ENCODE data around the gene FAM8A1.

The FAM8A1 gene

GRCh38 chr6:17600527-17601385 lies 654 bp downstream of the FAM8A1 start:
- no peak for DNase-seq (ENCODE audit: low read depth, low spot score)

DNA sequence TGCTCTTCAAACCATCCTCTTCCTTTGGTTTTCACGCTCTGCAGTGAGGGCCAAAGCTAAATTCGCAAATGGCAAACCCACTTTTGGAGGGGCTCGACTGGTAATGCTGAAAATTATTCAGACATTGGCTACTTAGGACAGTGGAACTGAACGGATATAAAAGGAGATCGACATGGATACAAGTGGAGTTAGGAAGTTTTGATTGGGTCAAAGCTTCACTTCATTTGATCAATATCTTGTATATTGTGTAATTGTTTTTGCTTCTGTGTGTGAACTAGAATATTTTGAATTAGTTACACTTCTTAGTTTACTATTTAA lies 1.2 kb downstream of the FAM8A1 start:
- no peak for DNase-seq (ENCODE audit: low read depth, low spot score)

- DNase-seq (ENCODE audit: low read depth, low spot score): no peak
Measured at GRCh38 chr6:17602888-17603287, 2.8 kb downstream of the FAM8A1 start.

DNA sequence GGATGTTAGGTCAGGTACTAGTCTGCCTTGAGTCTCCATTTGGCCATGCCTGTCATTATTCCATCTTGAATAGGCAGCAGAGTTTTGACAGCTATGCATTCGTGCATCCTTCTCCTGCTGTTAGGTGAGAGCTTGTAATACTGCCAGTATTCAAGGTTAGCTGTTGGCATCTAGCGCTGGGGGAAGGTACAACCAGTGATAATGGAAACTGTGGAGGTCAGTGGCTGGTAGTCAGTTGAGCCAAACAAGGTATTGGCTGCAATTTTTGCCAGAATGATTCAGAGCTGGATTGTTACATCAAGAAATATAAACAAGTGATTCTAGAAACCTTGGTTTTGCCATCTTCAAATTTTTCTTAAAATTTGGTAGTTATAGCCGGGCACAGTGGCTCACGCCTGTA lies 6.5 kb downstream of the FAM8A1 start:
- no peak for DNase-seq (ENCODE audit: low read depth, low spot score)

- no peak for DNase-seq (ENCODE audit: low read depth, low spot score)
Measured at GRCh38 chr6:17610835-17611234, 10.7 kb downstream of the FAM8A1 start.

DNA sequence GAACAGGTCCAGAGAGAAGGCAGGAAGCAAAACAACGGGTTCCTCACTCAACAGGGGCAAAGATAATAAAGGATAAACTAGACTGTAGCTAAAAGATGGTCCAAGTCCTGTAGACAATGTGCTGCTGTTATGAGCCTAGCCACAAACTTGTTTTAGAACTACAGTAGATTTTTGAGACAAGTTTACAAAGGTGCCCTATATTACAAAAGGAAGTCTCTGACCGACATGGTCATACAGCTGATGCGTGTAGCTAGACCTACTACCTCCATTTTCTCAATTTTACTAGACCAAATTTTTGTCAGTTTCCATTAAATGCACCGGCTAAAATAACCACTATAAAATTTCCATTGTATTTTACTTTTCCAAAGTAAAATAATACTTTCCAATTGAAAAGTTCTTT lies 11.9 kb downstream of the FAM8A1 start:
- DNase-seq (ENCODE audit: low read depth, low spot score): no peak

DNA sequence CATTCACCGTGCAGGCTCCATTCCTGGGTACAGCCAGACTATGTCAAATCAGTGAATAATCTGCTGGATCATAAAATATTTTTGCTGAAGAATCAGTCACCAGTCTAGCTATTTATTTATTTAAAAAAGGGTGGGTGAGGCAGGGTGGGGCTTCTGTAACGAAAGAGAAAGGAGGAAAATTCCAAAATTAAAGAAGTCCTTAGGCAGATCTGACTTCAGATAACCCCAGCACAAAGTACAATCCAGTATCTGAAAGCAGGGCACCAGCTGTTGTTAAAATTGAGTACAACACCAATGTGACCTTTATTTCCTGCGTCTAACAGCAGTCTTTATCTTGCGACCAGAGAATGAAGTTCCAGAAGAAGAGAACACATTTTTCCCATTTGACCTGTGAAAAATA lies 15.7 kb downstream of the FAM8A1 start:
- DNase-seq (ENCODE audit: low read depth, low spot score): no peak

DNA sequence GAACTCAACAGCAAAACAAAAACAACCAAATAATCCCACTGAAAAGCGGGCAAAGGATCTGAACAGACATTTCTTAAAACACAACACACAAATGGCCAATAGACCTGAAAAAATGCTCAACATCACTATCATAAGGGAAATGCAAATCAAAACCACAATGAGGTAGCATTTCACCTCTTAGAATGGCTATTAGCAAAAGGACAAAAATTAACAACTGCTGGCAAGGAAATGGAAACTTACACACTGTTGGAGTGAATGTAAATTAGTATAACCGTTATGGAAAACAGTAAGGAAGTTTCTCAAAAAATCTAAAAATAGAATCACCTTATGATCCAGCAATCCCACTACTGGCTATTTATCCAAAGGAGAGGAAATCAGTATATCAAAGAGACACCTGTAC lies 20.9 kb downstream of the FAM8A1 start:
- DNase-seq (ENCODE audit: low read depth, low spot score): no peak

- no peak for DNase-seq (ENCODE audit: low read depth, low spot score)
Measured at GRCh38 chr6:17622144-17622543, 22.0 kb downstream of the FAM8A1 start.

DNA sequence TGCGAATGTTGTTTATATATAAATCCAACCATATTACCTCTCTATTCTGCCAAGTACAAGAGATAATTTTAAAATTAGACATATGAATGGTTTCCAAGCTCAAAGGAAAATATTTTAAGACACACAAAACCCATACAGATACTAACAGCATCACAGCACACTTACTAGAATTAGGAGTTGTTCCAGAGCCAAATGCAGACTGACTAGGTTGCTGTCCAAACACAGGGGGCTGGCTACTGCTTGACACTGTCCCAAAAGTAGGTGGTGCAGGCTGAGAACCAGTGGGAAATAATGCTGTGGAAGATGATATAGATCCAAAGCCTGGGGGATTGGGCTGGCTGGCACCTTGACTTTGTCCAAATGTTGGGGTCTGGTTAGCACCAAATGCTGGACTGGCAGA lies 24.3 kb downstream of the FAM8A1 start:
- DNase-seq (ENCODE audit: low read depth, low spot score): no peak

- DNase-seq (ENCODE audit: low read depth, low spot score): no peak
Measured at GRCh38 chr6:17628873-17629272, 28.8 kb downstream of the FAM8A1 start.

GRCh38 chr6:17629824-17630510 lies 29.9 kb downstream of the FAM8A1 start:
- no peak for DNase-seq (ENCODE audit: low read depth, low spot score)

GRCh38 chr6:17630511-17631073 lies 30.5 kb downstream of the FAM8A1 start:
- DNase-seq (ENCODE audit: low read depth, low spot score): peak; percentile 10

GRCh38 chr6:17632934-17633333 lies 32.8 kb downstream of the FAM8A1 start:
- DNase-seq (ENCODE audit: low read depth, low spot score): no peak

DNA sequence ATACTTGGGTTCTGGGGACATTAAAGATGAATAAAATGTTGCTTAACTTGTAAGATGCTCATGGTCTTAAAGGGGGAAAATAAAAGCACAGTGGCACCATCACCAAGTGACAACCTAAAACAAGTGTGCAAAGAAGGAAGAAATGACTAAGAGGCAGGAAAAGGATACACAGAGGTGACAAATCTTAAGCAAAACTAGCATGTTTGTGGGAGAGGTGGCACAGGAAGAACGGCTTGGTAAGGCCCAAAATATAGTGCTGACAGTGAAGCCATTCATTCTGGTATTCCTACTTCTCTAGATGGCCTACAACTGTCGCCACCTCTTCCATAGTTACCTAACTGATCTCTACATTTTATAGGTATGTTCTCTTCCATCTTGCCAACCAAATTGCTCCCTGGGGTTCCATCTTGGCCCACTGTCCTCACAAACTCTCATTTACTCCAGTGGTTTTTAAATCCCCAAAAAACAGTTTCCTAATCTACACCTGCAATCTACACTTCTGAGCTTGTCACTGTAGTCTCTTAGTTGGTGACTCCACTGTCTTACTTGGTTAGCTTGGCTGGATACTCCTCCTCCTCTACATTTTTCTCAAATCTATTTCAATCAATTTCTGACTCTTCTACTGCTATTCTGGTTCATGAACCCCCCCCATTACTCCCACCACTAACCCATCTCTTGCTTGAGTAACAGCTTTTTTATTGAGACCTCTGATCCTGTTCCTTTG lies 33.5 kb downstream of the FAM8A1 start:
- DNase-seq (ENCODE audit: low read depth, low spot score): no peak

DNA sequence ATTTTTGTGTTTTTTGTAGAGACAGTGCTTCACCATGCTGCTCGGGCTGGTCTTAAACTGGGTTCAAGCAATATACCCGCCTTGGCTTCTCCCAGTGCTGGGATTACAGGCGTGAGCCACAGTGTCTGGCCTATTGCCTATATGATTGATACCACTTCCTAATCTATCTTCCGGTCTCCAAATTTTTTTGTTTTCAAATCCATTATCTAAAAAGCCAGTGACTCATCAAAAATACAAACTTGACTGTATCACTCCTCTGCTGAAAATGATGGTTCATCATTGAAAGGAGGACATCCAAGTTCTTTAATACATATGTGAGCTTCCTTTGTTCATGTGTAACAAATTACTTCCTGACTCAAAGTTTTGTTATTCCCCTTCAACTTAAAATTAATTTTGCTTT lies 35.5 kb downstream of the FAM8A1 start:
- DNase-seq (ENCODE audit: low read depth, low spot score): no peak

- no peak for DNase-seq (ENCODE audit: low read depth, low spot score)
Measured at GRCh38 chr6:17638212-17638715, 38.2 kb downstream of the FAM8A1 start.

GRCh38 chr6:17640477-17640917 lies 40.4 kb downstream of the FAM8A1 start:
- no peak for DNase-seq (ENCODE audit: low read depth, low spot score)

DNA sequence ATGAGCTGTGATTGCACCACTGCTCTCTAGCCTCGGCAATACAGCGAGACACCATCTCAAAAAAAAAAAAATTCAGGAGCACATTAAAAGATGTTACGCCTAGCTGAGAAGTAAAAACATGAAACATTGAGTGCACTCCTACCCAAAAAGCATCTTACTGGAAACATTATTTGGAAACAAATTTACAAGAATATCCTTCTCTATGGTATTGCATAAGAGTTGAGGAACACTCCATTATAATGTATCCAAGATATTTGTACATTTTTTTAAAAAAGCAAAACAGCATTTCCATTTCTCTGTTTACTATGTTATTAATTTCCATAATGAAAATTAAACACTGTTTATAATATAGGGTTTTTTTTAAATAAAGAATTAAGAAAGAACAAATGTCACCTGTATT lies 48.6 kb downstream of the FAM8A1 start:
- no peak for DNase-seq (ENCODE audit: low read depth, low spot score)

DNA sequence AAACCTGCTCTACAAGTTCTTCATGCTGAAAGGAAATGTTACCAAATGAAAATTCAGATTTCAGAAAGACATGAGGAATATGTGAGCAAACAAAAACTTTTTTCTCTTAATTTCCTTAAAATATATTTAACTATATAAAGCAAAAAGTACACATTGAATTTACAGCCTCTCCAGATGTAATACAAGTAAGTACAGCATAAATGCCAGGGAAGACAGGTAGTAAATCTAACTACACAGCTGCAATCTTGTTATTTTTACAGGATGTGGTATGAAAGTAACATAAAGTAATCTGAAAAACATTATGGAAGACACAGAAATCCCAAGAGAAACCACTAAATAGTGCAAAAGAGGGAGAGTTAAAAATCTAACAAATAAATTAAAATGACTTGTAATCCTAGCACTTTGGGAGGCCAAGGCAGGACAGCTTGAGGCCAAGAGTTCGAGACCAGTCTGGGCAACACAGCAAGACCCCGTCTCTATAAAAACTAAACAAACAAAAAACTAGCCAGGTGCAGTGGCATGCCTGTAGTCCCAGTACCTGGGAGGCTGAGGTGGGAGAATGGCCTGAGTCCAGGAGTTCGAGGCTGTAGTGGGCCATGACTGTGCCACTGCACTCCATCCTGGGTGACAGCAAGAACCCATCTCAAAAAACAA lies 50.7 kb downstream of the FAM8A1 start:
- DNase-seq (ENCODE audit: low read depth, low spot score): no peak

GRCh38 chr6:17653198-17653882 lies 53.2 kb downstream of the FAM8A1 start:
- no peak for DNase-seq (ENCODE audit: low read depth, low spot score)

Data from smooth muscle cell of the brain vasculature (primary cell).